ENCODE data around the gene IL17RA.

- no peak for TF ChIP-seq POLR2AphosphoS5 (IDR thresholded peaks at IDR 0.05; ENCODE audit: low read depth, low read length)
- TF ChIP-seq SPI1 (IDR thresholded peaks at IDR 0.05; ENCODE audit: low read depth, low read length) = no peak
Observed at GRCh38 chr22:17065433-17065832, 19.4 kb upstream of the IL17RA start.

All from GM12891 (cell line).